GM19239 (cell line): ENCODE data around the gene TRIM68.

Experiments
- DNase-seq: peaks from one replicate; pipeline ENCODE4 v3.0.0; 2011; ENCODE audit warnings: low spot score; ENCODE audit not compliant: insufficient read length
- FAIRE-seq: peaks from 2 replicates; lab custom pipeline; 2011; peaks lifted over from hg19 to GRCh38; lab: Jason Lieb, UNC

Gene TRIM68

DNA sequence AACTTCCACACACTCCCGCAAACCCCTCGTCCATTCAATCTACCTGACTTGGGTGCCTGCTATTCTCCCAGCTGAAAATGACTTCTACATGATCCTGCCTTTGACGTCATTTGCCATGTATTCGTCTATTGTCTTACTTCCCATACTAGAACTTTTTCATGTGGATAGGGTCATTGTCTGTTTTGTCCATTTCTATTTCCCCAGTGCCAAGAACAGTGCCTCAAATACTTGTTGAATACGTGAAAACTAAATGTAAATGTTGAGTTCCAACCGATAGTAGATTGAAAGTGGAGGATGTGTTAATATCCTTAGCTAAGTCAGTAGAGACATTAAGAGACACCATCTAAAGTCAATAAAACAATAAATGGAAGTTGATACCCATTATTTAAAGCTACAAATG is 935 bp downstream of the TRIM68 start:
- DNase-seq (no peak), FAIRE-seq (peak; percentile 63)

GRCh38 chr11:4606231-4607015 is 1.6 kb downstream of the TRIM68 start:
- DNase-seq (no peak), FAIRE-seq (peak; percentile 60)

- no peak for DNase-seq
Measured at GRCh38 chr11:4605057-4605456, 3.0 kb downstream of the TRIM68 start.

GRCh38 chr11:4593739-4594138 is 14.3 kb downstream of the TRIM68 start, which contains the start of gene OR52I1:
Gene OR52I1, plus strand, starts transcription at chr11:4594039. Its CDS starts 0 bp downstream, at chr11:4594039.
- no peak for FAIRE-seq
- DNase-seq = no peak

More at GRCh38 chr11:4605057-4605456, 3.0 kb downstream of the TRIM68 start:
- no peak for FAIRE-seq

- FAIRE-seq (no peak), DNase-seq (no peak)
Measured at GRCh38 chr11:4589017-4589416, 19.0 kb downstream of the TRIM68 start.

DNA sequence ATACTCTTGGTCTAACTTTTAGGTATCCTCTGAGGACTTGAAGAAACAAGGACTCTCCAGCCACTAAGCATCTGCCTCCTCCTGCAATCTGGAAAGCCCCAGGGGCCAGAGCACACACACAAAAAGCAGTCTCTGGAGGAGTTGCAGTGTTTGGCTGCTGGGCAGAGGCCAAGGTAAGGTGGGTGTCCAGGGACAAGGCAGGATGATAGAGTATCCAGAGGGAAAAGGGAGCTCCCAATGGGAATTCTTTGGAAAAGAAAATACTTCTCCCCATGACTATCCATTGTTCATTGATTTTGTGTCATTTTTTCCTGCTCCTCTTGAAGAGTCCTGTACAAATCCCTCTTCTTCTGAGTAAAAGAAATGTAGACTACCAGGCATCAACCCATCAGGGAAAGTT is 26.6 kb downstream of the TRIM68 start, which contains the start of gene OR52I2:
OR52I2 (plus strand) TSS at position 301 of the 400 bp plus-strand sequence.
- FAIRE-seq = no peak
- no peak for DNase-seq

DNA sequence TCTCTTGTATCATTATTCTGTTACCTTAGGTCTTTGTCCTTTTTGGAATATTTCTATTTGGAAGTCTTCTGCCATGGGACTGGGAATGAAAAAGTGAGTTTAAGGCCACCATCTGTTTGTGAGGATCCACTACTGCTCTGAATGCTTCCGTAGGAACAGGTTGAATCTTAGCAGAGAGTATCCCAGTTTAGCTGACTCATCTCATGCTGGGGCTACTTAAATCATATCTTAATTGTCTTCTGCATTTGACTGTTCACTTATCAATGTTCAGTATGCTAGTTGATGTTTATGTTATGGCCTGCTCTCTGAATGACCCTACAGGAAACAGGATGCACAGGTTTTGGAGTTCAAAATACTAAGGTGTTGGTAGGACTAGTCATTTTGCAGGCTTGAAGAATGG is 27.9 kb downstream of the TRIM68 start:
- FAIRE-seq (no peak), DNase-seq (no peak)

- FAIRE-seq (no peak), DNase-seq (no peak)
Measured at GRCh38 chr11:4578624-4579023, 29.4 kb downstream of the TRIM68 start.

DNA sequence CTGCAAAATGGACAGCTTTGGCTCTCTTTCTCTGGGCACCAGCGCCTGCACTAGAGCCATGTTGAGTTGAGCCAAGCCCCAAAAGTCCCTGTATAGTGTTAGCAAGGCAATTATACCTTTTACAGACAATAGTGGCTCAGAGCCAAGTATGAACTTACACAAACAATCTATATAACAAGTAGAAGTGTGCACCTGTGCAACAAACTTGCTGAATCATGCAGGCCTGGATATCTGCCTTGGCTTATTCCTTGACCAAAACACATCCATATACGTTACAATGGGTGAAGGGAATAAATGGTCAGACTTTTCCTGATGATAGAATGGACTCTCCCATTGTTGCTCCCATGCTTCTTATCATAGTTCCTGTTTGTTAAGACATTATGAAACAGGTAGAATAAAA is 30.3 kb downstream of the TRIM68 start:
- FAIRE-seq (no peak), DNase-seq (no peak)

DNA sequence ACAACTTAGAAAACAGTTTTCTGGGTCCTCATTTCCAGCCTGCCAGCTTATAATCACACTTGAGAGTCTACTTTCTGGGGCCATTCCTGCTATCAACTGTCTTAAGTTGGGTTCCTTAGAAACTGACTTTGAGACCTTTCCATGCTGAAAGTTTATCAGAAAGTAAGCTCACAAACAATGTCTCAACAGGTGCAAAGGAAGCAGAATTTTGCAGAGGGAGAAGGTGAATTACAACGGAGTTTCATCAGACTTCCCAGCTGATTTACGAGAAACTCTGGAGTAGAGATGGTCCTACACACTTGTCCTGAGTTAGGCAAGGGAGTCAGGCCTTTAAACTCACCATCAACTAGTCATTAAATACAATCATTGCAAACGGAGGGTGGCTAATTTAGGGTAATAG is 31.2 kb downstream of the TRIM68 start:
- DNase-seq (no peak), FAIRE-seq (no peak)

DNA sequence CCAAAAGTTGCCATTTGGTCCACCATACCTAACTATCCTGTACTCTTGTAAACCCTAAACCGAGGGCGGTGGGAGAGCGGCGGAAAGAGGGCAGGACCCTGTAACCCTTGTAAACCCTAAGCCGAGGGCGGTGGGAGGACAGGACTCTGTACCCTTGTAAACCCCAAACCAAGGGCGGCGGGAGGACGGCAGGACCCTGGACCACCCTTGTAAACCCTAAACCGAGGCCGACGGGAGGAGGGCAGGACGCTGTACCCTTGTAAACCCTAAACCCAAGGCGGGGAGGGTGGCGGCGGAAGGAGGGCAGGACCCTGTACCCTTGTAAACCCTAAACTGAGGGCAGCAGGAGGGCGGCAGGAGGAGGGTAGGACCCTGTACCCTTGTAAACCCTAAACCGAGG is 39.0 kb downstream of the TRIM68 start:
- no peak for FAIRE-seq
- DNase-seq = no peak

DNA sequence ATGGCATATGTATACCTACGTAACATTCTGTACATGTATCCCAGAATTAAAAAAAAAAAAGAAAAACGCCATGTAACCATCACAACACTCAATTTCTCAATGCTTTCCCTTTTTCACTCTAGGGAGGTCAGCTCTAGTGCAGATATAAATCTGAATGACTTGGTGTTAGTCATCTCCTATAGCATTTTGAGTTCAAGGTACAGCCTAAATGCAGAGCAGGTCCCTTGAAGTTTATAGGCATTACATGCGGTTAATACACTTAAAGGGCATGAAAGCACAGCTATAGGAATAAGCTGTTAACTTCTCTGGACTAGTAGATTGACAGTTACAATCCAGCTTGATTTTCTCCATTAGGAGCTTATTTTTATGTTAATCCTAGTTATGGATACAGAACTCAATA is 42.7 kb downstream of the TRIM68 start:
- DNase-seq = no peak
- FAIRE-seq = no peak

GRCh38 chr11:4560467-4560866 is 47.6 kb downstream of the TRIM68 start:
- FAIRE-seq (no peak), DNase-seq (no peak)

DNA sequence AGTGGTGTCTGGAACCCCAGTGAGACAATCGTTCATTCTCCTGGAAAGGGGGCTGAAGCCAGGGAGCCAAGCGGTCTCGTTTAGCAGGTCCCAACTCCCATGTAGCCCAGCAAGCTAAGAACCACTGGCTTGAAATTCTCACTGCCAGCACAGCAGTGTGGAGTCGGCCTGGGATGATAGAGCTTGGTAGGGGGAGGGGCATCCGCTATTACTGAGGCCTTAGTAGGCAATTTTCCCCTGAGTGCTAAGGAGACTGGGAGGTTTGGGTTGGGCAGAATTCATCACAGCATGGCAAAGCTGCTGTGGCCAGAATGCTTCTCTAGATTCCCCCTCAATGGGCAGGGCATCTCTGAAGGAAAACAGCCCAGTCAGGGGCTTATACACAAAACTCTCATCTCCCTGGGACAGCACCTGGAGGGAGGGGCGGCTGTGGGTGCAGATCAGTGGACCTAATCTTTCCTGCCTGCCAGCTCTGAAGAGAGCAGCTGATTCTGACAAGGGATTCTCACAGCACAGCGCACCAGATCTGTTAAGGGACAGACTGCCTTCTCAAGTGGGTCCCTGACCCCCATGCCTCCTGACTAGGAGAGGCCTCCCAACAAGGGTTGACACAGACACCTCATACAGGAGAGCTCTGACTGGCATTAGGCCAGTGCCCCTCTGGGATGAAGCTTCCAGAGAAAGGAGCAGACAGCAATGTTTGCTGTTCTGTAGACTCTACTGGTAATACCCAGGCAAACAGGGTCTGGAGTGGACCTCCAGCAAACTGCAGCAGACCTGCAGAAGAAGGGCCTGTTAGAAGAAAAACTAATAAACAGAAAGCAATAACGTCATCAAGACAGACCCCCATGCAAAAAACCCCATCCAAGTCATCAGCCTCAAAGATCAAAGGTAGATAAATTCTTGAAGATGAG is 48.2 kb downstream of the TRIM68 start:
- FAIRE-seq (no peak), DNase-seq (no peak)

- FAIRE-seq (peak; percentile 61), DNase-seq (no peak)
Measured at GRCh38 chr11:4551346-4551979, 56.6 kb downstream of the TRIM68 start.
